ENCODE measurements around the gene SUPT6H.
"Not testable (repeated sequence)": the region's sequence is repeated elsewhere in the genome, so short reads cannot be mapped to it uniquely, and the experiment has no call there.

The SUPT6H gene

DNA sequence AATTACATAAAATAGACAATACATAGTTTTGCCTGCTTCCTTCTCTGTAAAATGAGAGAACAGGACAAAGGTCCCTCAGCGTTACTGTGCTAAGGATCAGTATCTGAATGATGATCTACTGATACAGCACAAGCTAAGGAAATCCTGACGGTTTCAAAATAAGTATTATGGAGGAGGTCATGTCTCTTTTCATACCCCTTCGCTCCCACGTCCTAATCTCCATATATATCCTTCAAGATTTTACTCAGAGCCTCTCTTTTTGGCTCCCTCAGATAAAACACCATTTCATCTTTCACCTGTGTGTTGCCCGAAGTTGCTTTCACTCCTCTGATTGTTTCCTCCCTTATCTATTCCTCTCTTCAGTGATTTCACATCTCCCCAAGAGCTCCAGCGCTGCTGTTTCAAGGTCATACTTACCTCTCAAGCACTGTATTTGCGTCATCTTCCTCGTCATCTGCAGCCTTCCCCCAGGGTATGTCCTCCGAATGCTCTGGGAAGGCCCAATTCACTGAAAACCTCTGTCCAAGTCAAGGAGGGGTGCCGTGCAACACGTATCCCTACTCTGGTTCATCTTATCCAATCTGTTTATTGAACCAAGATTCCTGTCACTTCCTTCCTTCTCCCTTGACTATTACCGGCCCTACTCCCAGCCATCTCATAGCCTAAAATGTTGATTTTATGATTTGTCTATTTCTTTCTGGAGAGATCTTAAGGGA lies 15.8 kb upstream of the SUPT6H start:
- FAIRE-seq (peak; percentile 33), DNase-seq (ENCODE audit: insufficient read length, low spot score) (no peak)

DNA sequence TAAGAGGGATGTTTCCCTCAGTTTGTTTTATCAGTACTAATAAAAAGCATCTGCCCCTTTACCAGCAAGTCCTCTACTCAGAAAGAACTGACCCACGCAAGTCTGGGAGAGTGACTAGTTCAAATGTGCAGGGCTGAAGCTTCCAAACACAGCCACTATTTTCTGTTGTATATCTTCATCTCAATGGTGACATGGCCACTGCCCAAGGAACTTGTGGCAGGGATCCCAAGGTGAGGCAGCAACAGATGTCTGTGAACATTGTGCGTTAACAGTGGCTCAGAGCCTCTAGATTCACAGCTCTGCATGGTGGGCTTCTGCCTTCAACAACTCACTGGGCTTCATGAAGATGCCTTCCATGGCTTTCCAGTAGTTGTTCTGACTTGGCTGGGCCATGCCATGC lies 13.3 kb upstream of the SUPT6H start:
- no peak for DNase-seq (ENCODE audit: insufficient read length, low spot score)
- FAIRE-seq, result no peak

DNA sequence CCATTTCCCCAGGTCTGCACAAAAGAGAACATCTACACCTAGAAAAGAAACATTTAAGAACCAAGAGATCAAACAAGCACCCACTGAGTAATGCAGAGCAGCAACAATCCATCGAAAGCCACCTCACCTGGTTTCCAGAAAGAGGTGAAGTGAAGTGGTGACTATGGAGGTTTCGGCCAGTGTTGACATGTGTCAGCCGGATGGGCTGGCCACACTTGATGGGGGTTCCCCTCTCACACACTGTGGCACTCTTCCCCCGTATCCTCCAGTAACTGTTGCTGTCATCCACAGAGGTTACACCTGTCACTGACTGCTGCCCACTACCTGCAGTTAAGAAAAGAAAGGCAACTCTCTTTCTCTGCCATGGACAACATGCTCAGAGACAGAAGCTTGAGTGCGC lies 6.8 kb upstream of the SUPT6H start:
- FAIRE-seq (no peak), DNase-seq (ENCODE audit: insufficient read length, low spot score) (no peak)

DNA sequence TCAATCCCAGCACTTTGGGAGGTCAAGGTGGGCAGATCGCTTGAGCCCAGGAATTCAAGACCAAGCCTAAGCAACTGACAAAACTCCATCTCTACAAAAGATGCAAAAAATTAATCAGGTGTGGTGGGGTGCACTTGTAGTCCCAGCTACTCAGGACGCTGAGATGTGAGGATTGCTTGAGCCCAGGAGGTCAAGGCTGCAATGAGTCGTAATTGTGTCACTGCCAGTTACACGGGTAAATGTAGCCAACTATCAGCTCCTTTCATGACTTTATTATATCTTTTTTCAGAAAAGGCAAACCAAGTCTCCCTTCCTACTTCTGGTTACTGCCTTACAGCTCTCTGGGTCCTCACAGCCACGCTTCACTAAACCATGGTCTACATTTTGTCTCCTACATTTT lies 4.2 kb upstream of the SUPT6H start:
- DNase-seq (ENCODE audit: insufficient read length, low spot score) (no peak), FAIRE-seq (no peak)

DNA sequence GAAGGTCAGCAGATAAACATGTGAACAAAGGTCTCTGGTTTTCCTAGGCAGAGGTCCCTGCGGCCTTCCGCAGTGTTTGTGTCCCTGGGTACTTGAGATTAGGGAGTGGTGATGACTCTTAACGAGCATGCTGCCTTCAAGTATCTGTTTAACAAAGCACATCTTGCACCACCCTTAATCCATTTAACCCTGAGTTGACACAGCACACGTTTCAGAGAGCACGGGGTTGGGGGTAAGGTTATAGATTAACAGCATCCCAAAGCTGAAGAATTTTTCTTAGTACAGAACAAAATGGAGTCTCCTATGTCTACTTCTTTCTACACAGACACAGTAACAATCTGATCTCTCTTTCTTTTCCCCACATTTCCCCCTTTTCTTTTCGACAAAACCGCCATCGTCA lies 3.7 kb upstream of the SUPT6H start:
- DNase-seq (ENCODE audit: insufficient read length, low spot score); FAIRE-seq: not testable (repeated sequence)

DNA sequence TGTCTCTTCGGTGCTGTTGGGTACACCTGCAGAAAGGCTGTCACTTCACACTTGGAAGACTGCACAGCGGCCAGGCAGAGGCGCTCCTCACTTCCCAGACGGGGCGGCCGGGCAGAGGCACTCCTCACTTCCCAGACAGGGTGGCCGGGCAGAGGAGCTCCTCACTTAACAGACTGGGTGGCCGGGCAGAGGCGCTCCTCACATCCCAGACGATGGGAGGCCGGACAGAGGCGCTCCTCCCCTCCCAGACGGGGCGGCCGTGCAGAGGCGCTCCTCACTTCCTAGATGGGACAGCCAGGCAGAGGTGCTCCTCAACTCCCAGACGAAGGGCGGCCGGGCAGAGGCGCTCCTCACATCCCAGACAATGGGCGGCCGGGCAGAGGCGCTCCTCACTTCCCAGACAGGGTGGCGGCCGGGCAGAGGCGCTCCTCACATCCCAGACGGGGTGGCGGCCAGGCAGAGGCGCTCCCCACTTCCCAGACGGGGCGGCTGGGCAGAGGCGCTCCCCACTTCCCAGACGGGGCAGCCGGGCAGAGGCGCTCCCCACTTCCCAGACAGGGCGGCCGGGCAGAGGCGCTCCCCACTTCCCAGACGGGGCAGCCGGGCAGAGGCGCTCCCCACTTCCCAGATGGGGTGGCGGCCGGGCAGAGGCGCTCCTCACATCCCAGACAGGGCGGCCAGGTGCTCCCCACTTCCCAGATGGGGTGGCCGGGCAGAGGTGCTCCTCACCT lies 3.1 kb upstream of the SUPT6H start:
- not testable (repeated sequence) for FAIRE-seq

DNA sequence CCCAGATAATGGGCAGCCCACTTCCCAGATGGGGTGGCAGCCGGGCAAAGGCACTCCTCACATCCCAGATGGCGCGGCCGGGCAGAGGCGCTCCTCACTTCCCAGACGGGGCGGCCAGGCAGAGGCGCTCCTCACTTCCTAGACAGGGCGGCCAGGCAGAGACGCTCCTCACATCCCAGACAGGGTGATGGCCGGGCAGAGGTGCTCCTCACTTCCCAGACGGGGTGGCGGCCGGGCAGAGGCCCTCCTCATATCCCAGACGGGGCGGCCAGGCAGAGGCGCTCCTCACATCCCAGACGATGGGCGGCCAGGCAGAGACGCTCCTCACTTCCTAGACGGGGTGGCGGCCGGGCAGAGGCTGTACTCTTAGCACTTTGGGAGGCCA lies 2.5 kb upstream of the SUPT6H start:
- not testable (repeated sequence) for FAIRE-seq; DNase-seq (ENCODE audit: insufficient read length, low spot score)

More for the DNA sequence above, 3.1 kb upstream of the SUPT6H start:
- DNase-seq (ENCODE audit: insufficient read length, low spot score), result not testable (repeated sequence)

DNA sequence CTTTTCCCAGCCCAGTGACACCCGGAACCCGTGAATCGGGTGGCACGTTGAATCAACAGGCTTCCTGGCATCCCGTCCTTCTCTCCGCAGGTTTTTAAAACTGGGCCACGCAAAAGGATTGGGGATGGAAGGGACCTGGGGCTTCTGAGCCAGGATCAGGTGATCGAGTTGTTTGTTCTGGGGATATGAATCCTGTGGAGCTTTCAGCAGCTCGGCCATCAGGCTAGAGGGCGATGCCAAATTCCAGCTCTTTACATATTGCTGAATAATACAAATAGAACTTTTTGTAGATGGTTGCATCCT lies 473 bp downstream of the SUPT6H start:
- FAIRE-seq, result no peak
- DNase-seq (ENCODE audit: insufficient read length, low spot score), result no peak

DNA sequence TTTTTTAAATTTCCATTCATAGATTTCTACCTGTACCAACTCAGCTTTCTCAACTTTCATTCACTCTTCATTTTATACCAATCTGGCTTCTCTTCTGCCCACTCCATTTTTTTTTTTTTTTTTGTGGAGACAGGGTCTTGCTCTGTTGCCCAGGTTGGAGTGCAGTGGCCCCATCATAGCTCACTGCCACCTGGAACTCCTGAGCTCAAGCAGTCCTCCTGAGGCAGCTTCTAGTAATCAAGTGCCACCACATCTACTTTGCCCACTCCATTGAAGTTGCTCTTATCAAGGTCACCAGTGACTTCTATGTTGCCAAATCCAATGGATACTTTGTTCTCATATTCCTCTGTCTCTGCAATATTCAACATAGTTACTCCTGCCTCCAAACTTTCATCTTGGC lies 1.7 kb downstream of the SUPT6H start:
- FAIRE-seq, result no peak

DNA sequence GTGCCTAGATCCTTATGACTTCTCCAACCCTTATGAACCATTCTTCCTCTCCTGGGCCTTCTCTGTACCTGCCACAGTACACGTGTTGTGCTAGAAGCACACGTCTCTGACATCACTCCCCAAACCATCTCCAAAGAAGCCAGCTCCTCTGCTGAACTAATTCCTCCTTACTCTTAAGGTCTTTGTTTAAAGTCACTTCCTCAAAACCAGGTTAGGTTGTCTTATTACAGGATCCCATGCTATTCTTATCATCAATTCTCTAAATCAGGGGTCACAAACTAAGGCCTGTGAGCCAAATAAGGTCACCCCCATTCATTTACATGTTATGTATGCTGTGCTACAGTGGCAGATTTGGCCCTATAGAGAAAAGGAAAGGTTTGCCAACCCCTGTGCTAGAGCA lies 4.0 kb downstream of the SUPT6H start:
- DNase-seq (ENCODE audit: insufficient read length, low spot score) (no peak), FAIRE-seq (no peak)

More for the DNA sequence above, 1.7 kb downstream of the SUPT6H start:
- no peak for DNase-seq (ENCODE audit: insufficient read length, low spot score)

DNA sequence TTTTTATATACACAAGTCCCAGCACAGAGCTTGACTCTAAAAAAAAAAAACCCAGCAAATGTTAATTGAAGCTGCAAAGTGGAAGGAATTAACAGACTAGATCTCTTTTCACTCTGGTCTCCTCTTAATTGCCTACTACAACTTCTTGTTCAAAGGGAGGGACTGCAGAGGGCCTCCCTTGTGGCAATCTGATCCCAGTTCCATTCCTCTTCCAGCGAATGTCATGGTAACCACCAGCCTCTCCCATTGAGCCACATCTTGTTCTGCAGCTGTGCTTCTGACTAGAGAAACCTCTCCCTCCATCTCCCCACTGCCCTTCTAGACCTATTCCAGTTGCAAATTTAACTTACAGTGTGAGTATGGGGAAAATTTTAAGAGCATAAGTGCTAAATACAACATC lies 5.9 kb downstream of the SUPT6H start:
- no peak for FAIRE-seq
- no peak for DNase-seq (ENCODE audit: insufficient read length, low spot score)

DNA sequence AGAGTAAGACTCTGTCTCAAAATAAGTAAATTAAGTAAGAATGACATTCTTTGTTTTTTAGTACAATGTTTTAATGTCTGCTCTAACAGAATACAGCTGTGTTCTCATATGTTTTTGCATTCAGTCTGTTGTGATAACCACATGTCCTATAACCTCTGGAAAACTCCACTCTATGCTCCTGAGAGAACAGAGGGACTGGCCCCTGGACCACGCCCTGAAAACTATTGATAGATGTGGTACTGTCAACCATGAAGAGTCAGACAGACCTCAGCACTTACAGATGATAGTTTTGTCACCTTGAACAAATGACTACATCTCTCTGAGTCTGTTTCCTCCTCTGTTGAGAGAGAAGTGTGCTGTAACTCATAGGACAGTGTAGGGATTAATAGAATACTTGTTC lies 7.9 kb downstream of the SUPT6H start:
- DNase-seq (ENCODE audit: insufficient read length, low spot score), result no peak
- FAIRE-seq, result no peak

DNA sequence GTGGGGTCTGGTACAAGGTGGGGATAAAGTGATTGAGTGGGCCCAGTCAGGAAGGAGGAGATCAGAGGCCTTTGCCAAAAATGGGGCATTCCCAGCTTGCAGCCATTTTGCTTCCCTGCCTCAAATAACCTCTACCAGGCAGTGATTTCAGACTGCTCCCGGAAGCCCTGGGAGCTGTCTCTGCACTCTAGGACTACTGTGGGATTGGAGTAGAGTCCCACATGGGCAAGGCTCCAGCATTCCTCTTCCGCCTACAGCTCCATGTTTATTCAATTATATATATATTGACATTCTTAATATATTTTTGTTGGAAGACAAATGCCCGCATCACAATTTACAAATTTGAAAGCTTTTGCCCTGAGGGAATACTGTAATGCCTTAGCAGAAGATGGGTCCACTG lies 13.5 kb downstream of the SUPT6H start:
- DNase-seq (ENCODE audit: insufficient read length, low spot score) (no peak), FAIRE-seq (no peak)

DNA sequence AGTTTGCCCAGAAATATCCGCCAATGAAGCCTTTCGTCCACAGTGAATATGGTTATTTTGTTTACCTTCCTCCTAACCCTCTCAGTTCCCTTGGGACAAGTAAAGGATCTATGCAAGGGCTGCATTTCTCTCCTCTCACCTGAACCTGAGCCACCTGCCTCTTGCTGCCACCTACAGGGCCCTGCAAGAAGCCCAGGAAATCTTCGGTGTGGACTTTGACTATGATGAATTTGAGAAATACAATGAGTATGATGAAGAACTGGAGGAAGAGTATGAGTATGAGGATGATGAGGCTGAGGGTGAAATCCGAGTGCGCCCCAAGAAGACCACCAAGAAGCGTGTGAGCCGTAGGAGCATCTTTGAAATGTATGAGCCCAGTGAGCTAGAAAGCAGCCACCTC lies 14.0 kb downstream of the SUPT6H start:
- DNase-seq (ENCODE audit: insufficient read length, low spot score) (no peak), FAIRE-seq (no peak)

DNA sequence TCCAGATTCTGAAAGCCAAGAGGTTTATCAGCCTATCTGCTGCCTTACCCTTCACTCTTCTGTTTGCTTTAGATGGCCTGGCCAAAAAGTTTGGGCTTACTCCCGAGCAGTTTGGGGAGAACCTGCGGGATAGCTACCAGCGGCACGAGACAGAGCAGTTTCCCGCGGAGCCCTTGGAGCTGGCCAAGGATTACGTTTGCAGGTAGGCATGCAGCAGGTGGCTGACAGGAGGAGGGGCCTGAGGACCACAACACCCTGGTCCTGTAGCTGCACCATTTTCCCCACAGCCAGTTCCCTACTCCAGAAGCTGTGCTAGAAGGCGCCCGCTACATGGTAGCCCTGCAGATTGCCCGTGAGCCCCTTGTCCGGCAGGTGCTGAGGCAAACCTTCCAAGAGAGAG lies 20.6 kb downstream of the SUPT6H start:
- DNase-seq (ENCODE audit: insufficient read length, low spot score) (no peak), FAIRE-seq (no peak)

DNA sequence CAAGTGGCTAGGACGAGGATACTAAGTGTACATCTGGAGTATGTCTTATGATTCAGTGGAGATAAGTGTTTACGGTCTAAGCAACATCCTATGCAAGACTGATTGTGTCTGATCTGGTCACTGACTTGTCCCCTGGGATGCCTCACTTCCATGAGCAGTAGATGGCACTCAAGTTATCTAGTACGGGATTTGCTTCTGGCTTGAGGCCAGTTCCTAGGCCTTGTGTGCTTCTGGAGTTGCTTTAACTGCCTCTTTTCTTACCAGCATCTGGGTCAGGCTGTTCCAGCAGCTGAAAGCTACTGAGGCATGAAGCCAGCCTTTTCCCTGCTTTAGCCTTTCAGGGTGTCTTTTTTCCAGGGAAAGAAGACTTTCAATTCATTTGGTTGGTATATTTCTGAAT lies 23.0 kb downstream of the SUPT6H start:
- FAIRE-seq (no peak), DNase-seq (ENCODE audit: insufficient read length, low spot score) (no peak)

DNA sequence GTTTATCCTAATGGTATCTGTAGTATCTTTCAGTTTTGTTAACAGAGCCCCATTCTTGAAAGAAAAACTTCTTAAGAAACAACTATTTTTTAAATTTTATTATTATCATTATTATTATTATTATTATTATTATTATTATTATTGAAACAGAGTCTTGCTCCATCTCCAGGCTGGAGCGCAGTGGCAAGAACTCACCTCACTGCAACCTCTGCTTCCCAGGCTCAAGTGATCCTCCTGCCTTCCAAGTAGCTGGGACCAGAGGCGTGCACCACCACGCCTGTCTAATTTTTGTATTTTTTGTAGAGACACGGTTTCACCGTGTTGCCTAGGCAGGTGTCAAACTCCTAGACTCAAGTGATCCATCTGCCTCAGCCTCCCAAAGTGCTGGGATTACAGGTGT lies 23.4 kb downstream of the SUPT6H start:
- DNase-seq (ENCODE audit: insufficient read length, low spot score), result no peak
- FAIRE-seq, result no peak

DNA sequence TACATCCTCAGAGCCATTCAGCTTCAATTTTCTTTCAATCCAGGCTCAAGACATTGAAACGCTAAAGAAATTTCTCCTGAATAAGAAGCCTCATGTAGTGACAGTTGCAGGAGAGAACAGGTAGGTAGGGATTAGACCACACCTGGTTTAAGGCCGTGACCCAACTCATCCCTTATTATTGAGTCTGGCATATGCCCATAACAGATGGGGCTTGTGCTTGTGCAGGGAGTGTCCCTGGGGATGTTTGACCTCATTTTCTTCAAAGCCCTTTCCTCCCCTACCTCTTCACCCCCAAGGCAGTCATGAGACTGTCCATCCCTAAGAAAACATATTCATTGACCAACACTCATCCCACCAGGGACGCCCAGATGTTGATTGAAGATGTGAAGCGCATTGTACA lies 24.3 kb downstream of the SUPT6H start:
- no peak for DNase-seq (ENCODE audit: insufficient read length, low spot score)
- FAIRE-seq, result no peak

DNA sequence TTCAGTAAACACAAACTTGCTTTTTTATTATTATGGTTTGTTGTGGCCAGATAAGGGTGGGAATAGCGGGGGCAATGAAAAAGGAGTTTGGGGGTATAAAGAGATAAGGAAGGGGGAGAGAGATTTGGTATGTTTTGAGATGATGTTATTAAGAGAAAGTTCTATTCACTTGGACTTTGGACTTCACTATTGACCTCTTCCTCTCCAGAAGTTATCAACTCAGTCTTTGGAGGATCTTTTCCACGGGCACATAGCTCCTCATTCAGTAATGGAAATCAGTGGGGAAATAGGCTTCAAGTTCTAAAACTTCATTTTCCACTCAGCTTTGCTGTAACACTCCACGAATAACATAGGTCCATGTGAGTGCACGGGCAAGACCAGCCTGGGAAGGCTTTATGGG lies 26.5 kb downstream of the SUPT6H start:
- no peak for DNase-seq (ENCODE audit: insufficient read length, low spot score)
- no peak for FAIRE-seq

DNA sequence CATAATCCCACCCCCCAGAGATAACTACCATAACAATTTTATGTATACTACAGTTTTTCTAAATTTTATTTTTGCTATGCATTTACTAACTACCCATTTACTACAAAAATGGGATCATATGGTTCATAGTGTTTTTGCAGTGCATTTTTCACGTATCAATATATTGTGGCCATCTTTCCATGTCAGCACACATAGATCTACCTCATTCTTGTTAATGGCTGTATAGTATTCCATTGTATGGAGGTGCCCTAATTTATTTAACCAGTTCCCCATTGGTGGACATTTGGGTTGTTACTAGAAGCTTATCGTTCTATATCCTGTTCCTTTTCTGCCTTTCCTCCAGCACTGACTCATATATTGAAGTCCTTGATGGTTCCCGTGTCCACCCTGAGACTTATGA lies 27.0 kb downstream of the SUPT6H start:
- FAIRE-seq, result no peak
- no peak for DNase-seq (ENCODE audit: insufficient read length, low spot score)

DNA sequence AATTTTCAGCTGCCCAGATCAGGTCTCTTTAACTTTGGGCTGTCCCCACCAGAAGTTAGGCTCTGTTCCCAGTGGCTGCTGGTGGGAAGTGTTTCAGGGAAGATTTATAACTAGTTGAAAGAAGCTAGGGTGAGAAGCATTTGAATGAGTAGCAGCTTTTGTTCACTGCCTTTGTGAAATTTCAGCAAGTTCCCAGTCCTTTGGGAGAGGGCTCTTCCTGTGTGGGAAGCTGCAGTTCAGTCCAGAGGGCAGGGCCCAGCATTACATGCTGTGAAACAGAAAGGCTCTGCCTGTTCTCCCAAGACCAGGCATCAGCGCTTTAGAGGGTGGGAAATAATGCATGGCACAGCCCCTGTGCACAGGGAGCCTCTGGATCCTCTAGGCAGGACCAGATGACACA lies 31.9 kb downstream of the SUPT6H start:
- DNase-seq (ENCODE audit: insufficient read length, low spot score) (no peak), FAIRE-seq (no peak)

DNA sequence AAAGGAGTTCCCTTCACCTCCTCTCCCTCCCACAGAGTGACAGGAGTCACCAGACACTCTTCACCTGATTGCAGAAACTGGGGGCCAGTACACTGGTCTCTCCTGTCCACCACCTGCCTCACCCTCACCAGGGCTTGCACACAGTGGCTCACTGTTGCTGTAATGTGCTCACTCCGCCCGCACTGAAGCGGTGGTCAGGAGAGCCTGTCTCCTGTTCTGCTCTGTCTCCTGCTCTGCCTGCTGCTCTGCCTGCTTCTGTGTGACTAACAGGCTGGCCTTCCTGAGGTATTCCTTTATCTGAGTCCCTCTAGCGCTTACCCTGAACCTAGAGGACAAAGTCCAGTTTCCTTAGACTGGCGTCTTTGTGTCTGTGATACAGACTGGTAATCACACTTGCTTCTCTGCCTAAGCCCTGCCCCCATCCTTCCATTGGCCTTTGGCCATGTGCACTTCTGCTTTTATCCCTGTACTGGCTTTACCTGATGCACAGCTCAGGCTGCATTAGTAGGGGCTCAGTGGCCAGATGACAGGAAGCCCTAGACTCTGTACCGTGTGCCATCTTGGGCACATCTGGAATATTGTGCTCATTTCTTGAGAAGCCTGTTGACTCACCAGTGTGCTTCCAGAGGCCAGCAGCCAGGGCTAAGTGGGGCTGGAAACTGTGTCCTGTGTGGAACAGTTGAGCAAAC lies 36.4 kb downstream of the SUPT6H start:
- no peak for FAIRE-seq
- DNase-seq (ENCODE audit: insufficient read length, low spot score), result no peak
